Pancreas (tissue), 10 donors: ENCODE results near the gene TMEM169. TPM values are rescaled to one million over a fixed set of nuclear protein-coding genes. Genes with fewer than 3 reads are reported as not detected.

Source experiments
- ATAC-seq, 4 donors: fragments of 200-7000 bp; cut with Tn5 transposase; one replicate each; pipeline versions ENCODE4 v1.8.0 to v1.9.1; 2020; ENCODE audit warnings: mild to moderate bottlenecking in 4 of 4, moderate library complexity in 4 of 4
- DNase-seq, 6 donors: peaks; one replicate each; pipeline ENCODE4 v3.0.0-alpha.2; 2020
- FAIRE-seq: peaks from 2 replicates; lab custom pipeline; 2012; peaks lifted over from hg19 to GRCh38; lab: Jason Lieb, UNC
- H3K27ac ChIP-seq, 4 donors: fragments of 200-600 bp; sonication (generic); 1 replicate in 3 of 4; 2 replicates in 1 of 4; pipeline versions ENCODE4 v1.5.0 to v1.8.0; 2020
- H3K27me3 ChIP-seq, 4 donors: fragments of 200-600 bp; one replicate each; pipeline ENCODE4 v1.8.0; 2021
- H3K36me3 ChIP-seq, 3 donors: fragments of 200-600 bp; sonication (generic) in 1 of 3; one replicate each; pipeline versions ENCODE4 v1.5.0 to v1.8.0; 2020 to 2021
- H3K4me1 ChIP-seq, 3 donors: fragments of 200-600 bp; one replicate each; pipeline ENCODE4 v1.8.0; 2021
- H3K4me3 ChIP-seq, 4 donors: fragments of 200-600 bp; sonication (generic) in 2 of 4; one replicate each; pipeline versions ENCODE4 v1.5.0 to v1.8.0; 2020 to 2021
- H3K9me3 ChIP-seq, 4 donors: fragments of 200-600 bp; one replicate each; pipeline ENCODE4 v1.8.0; 2021
- WGBS, 2 donors: extraction: QIAGEN DNeasy Blood & Tissue Kit; methylation state at CpG; one replicate each; pipeline ENCODE4 v1.1.7; 2013; 5-methylcytosine and 5-hydroxymethylcytosine counted together
- intact Hi-C, 3 donors: fragments of 100-400 bp; cut with DNase I; formaldehyde crosslinking; loops; one replicate each; pipeline versions ENCODE4 v1.11.1 to v1.14.2; 2022
- polyA plus RNA-seq, 2 donors: library from polyadenylated mRNA; stranded (reverse); fragments of 200-250 nt; gene quantifications; one replicate each; pipeline ENCODE4 v1.2.3, GENCODE V29; 2013
- total RNA-seq, 6 donors: library from RNA; stranded (reverse); fragmentation: NEBNext Ultra II Directional in 4 of 6; extraction: Animal tissue kit (Norgen Biotek cat#: 25700) in 4 of 6; gene quantifications; one replicate each; pipeline versions ENCODE4 v1.2.1 to v1.2.4, GENCODE V29; 2021 to 2023
- TF ChIP-seq, protein P1 (sequence below), 4 donors: fragments of 200-600 bp; sonication (generic) in 3 of 4; IDR thresholded peaks; one replicate each; pipeline versions ENCODE4 v1.5.0 to v1.8.0; 2021; ENCODE audit warnings: antibody characterized with exemption in 4 of 4
- donor health status: healthy with polysubstance abuse.
- donor health status: DM: no; HTN: no; CAD: no; lungs with moderate emphysema.
- donor health status: DM: no; HTN: no; CAD: no.
- donor health status: control.
- donor health status: control.
- donor health status: Bipolar disorder and iron deficiency.
- donor health status: DM: yes; HTN: yes; CAD: no.
- donor health status: DM: no; HTN: no; CAD: no.
- donor health status: DM: no; HTN: no; CAD: no.
- donor health status: DM: yes; HTN: yes; CAD: no.

Gene TMEM169
- total and polyA plus RNA-seq, 8 donors = 0.15 to 0.55 (median 0.44) TPM

DNA sequence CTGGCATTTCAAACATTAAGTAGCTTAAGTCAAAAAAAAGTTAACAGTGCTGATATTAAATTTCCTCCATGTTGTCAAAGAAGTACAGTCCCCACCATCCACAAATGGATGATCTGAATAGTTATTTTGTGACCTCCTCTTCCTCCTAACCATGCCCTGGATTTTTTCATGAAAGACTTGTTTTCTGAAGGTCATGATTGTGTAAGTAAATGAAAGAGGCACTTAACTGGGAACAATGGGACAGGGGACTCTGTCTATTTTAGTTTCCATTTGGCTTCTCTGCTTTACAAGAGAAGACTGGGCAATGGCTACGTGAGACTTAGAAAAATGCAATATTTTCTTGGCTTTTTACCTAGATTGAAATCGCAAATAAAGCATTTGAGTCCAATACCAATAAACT lies 32.3 kb upstream of the TMEM169 start:
- DNase-seq (no peak), ATAC-seq (no peak), FAIRE-seq (no peak)
- H3K4me1 ChIP-seq = no peaks in the 10 kb centered on the region
- H3K9me3 ChIP-seq = no peaks in the 10 kb centered on the region
- H3K4me3 ChIP-seq = no peak overlapping the region
- no peak overlapping the region for H3K27ac ChIP-seq
- intact Hi-C loops = no loop called here
- 93% methylated on average over 2 of the region's 2 CpGs for WGBS, 2 donors
- H3K27me3 ChIP-seq = no peaks in the 10 kb centered on the region
- TF ChIP-seq, protein P1, sequence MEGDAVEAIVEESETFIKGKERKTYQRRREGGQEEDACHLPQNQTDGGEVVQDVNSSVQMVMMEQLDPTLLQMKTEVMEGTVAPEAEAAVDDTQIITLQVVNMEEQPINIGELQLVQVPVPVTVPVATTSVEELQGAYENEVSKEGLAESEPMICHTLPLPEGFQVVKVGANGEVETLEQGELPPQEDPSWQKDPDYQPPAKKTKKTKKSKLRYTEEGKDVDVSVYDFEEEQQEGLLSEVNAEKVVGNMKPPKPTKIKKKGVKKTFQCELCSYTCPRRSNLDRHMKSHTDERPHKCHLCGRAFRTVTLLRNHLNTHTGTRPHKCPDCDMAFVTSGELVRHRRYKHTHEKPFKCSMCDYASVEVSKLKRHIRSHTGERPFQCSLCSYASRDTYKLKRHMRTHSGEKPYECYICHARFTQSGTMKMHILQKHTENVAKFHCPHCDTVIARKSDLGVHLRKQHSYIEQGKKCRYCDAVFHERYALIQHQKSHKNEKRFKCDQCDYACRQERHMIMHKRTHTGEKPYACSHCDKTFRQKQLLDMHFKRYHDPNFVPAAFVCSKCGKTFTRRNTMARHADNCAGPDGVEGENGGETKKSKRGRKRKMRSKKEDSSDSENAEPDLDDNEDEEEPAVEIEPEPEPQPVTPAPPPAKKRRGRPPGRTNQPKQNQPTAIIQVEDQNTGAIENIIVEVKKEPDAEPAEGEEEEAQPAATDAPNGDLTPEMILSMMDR (IDR thresholded peaks at IDR 0.05) = no peak
- H3K36me3 ChIP-seq = peaks cover 0 to 6% (median 0%) of the 10 kb centered on the region in 3 donors

DNA sequence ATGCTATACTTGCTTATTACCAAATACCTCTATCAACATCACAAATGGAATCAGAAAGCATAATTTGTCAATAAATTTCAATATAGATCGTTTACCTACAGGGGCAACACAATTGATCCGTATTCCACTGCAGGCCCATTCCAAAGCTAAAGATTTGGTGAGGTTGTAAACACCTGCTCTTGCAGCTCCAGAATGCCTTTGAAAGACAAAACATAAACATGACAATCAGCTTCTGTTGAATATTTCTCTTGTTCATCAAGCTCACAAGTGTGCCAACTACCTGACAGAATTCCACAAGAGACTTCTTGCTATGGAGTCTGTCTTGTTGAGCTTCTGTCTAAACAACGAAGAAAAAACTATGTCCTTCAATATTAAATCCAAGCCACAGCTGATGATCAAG lies 30.4 kb upstream of the TMEM169 start:
- no peak for ATAC-seq
- TF ChIP-seq, protein P1 (IDR thresholded peaks at IDR 0.05) = no peak
- intact Hi-C loops = no loop called here

DNA sequence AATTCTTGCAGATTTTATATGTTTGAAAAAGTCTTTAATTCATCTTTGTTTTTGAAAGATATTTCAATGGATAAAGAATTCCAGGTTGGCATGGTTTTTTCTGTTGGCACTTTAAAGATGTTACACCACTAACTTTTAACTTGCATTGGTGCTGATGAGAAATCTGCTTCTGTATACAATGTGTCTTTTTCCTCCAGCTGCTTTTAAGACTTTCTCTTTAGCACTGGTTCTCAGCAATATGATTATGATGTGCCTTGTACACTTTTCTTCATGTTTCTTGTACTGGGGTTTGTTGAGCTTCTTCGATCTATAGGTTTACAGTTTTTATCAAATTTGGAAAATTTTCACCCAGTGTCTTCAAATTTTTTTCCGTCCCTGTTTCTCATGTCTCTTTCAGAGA lies 29.3 kb upstream of the TMEM169 start:
- TF ChIP-seq, protein P1 (IDR thresholded peaks at IDR 0.05) = no peak
- intact Hi-C loops = no loop called here
- Histone ChIP-seq H3K4me1 (peaks cover 0 to 5% (median 0%) of the 10 kb centered on the region in 3 donors), H3K4me3 (no peak overlapping the region), H3K9me3 (no peaks in the 10 kb centered on the region), H3K27me3 (no peaks in the 10 kb centered on the region), H3K27ac (no peak overlapping the region), H3K36me3 (no peaks in the 10 kb centered on the region)
- 96 to 98% methylated on average over 2 of the region's 2 CpGs for WGBS, 2 donors
- ATAC-seq (no peak), FAIRE-seq (no peak), DNase-seq (no peak)

More for the DNA sequence above, 30.4 kb upstream of the TMEM169 start:
- H3K9me3 ChIP-seq = no peaks in the 10 kb centered on the region
- H3K27ac ChIP-seq = no peak overlapping the region
- no peaks in the 10 kb centered on the region for H3K27me3 ChIP-seq
- WGBS, 2 donors = 83 to 88% methylated on average over 3 of the region's 3 CpGs
- DNase-seq (no peak), FAIRE-seq (no peak)
- no peaks in the 10 kb centered on the region for H3K4me1 ChIP-seq
- H3K4me3 ChIP-seq = no peak overlapping the region
- H3K36me3 ChIP-seq = peaks cover 0 to 6% (median 0%) of the 10 kb centered on the region in 3 donors

DNA sequence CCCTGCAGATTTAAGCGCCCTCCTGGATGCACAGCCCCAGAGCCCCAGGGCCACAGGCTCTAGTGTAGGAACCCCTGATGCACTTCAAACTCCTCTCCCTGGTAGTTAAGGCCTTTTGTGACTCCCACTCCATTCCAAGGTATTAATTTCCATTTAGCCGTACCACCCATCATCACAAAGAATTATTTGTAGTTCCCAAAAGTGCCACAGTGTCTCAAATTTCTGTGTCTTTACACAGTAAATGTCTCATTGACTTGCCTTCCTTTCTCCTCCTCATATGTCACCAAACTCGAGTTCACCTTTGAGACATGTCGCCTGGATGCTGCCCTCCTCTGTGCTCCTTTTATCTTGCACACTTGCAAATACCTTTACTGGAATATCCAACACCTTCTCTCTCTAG lies 26.0 kb upstream of the TMEM169 start:
- intact Hi-C loops = no loop called here
- Histone ChIP-seq H3K4me3 (no peak overlapping the region), H3K27me3 (no peaks in the 10 kb centered on the region), H3K27ac (peak overlapping the region in 2 of 4 donors; percentile 9 to 70), H3K9me3 (no peaks in the 10 kb centered on the region), H3K36me3 (no peaks in the 10 kb centered on the region), H3K4me1 (peaks cover 0 to 5% (median 0%) of the 10 kb centered on the region in 3 donors)
- DNase-seq (no peak), FAIRE-seq (no peak), ATAC-seq (no peak)
- TF ChIP-seq, protein P1 (IDR thresholded peaks at IDR 0.05) = no peak
- WGBS, 2 donors = 88 to 92% methylated on average over 4 of the region's 4 CpGs

DNA sequence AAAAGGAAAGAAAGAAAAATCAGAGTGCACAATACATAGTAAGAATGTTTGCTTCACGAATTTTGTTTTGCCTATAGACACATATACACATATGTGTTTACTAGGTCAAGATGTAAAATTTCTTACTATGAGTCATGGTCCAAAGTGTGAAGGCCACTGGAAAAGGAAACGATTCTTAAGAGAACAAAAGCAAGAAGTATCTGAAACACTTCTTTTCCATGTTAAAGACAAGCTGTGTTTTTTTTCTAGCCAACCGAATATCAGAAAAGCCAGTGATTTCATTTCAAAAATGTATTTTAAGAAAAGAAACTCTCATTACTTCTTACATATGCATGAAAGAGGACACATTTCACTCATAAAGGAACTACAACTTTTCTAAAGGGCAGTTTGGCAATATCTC lies 25.0 kb upstream of the TMEM169 start:
- TF ChIP-seq, protein P1 (IDR thresholded peaks at IDR 0.05) = no peak
- Histone ChIP-seq H3K27ac (peak overlapping the region in 3 of 4 donors; percentile 50 to 78 (median 70)), H3K36me3 (no peaks in the 10 kb centered on the region), H3K9me3 (no peaks in the 10 kb centered on the region), H3K4me3 (no peak overlapping the region), H3K27me3 (no peaks in the 10 kb centered on the region), H3K4me1 (peaks cover 0 to 5% (median 0%) of the 10 kb centered on the region in 3 donors)
- intact Hi-C loops = no loop called here
- no peak for FAIRE-seq
- WGBS, 2 donors = 47 to 53% methylated on average over 3 of the region's 3 CpGs
- peak in 1 of 4 donors; percentile 44 for ATAC-seq
- no peak for DNase-seq
